ENCODE measurements around the gene ZNF738. TPM values are rescaled to one million over a fixed set of nuclear protein-coding genes. Genes with fewer than 3 reads are reported as not detected.

Gene ZNF738
- polyA plus RNA-seq, 1 donor from 2014 or later = 159 TPM

- Histone ChIP-seq H3K9ac (ENCODE audit: low read length) (no peak overlapping the region), H4K20me1 (ENCODE audit: insufficient read depth) (no peaks in the 10 kb centered on the region), H3K27ac (ENCODE audit: low read length) (no peak overlapping the region), H3K4me2 (ENCODE audit: low read length) (no peak overlapping the region), H3F3A (ENCODE audit: insufficient read depth, low read length, poor library complexity, severe bottlenecking) (no peaks in the 10 kb centered on the region), H3K27me3 (ENCODE audit: insufficient read depth, low read depth, low read length) (no peaks in the 10 kb centered on the region), H3K9me2 (ENCODE audit: insufficient read depth, low read length) (no peaks in the 10 kb centered on the region), H3K79me2 (replicated peaks; ENCODE audit: insufficient read depth, low read length) (no peaks in the 10 kb centered on the region), H3K9me3 (ENCODE audit: low read length) (no peaks in the 10 kb centered on the region), H3K4me3 (ENCODE audit: low read length) (no peak overlapping the region), H2AFZ (ENCODE audit: low read depth, low read length) (no peak overlapping the region), H3K36me3 (ENCODE audit: insufficient read depth, low read length) (peaks cover 27% of the 10 kb centered on the region)
- TF ChIP-seq SMC3 (conservative IDR thresholded peaks at IDR 0.05; ENCODE audit: poor library complexity) (no peak), MXI1 (conservative IDR thresholded peaks at IDR 0.05; ENCODE audit: poor library complexity, severe bottlenecking) (no peak), CTCF (IDR thresholded peaks at IDR 0.05; ENCODE audit: poor library complexity, severe bottlenecking) (no peak), RAD21 (conservative IDR thresholded peaks at IDR 0.05) (no peak), EZH2 (IDR thresholded peaks at IDR 0.05; ENCODE audit: borderline replicate concordance, insufficient read depth, low read length, poor library complexity, severe bottlenecking) (no peak)
These were observed 51.4 kb downstream of the ZNF738 start for GRCh38 chr19:21410166-21410565.

- H3K9me3 ChIP-seq (ENCODE audit: low read length) = peaks cover 46% of the 10 kb centered on the region
- no peak overlapping the region for H3K4me2 ChIP-seq (ENCODE audit: low read length)
These were observed 63.4 kb downstream of the ZNF738 start for GRCh38 chr19:21422244-21422643.

More at GRCh38 chr19:21422244-21422643, 63.4 kb downstream of the ZNF738 start:
- peaks cover 9% of the 10 kb centered on the region for H3K36me3 ChIP-seq (ENCODE audit: insufficient read depth, low read length)
- no peaks in the 10 kb centered on the region for H3F3A ChIP-seq (ENCODE audit: insufficient read depth, low read length, poor library complexity, severe bottlenecking)
- H3K4me3 ChIP-seq (ENCODE audit: low read length) = no peak overlapping the region
- H3K9ac ChIP-seq (ENCODE audit: low read length) = no peak overlapping the region
- H3K27ac ChIP-seq (ENCODE audit: low read length) = no peak overlapping the region
- no peak overlapping the region for H2AFZ ChIP-seq (ENCODE audit: low read depth, low read length)
- H3K27me3 ChIP-seq (ENCODE audit: insufficient read depth, low read depth, low read length) = no peaks in the 10 kb centered on the region
- no peak for TF ChIP-seq RAD21 (conservative IDR thresholded peaks at IDR 0.05)
- TF ChIP-seq MXI1 (conservative IDR thresholded peaks at IDR 0.05; ENCODE audit: poor library complexity, severe bottlenecking) = no peak
- no peak for TF ChIP-seq POLR2AphosphoS5 (IDR thresholded peaks at IDR 0.05)
- TF ChIP-seq EP300 (conservative IDR thresholded peaks at IDR 0.05; ENCODE audit: poor library complexity, severe bottlenecking) = no peak
- TF ChIP-seq CTCF (IDR thresholded peaks at IDR 0.05; ENCODE audit: poor library complexity, severe bottlenecking) = no peak
- no peak for TF ChIP-seq SMC3 (conservative IDR thresholded peaks at IDR 0.05; ENCODE audit: poor library complexity)
- no peak for TF ChIP-seq TAF1 (IDR thresholded peaks at IDR 0.05; ENCODE audit: low read depth)
- TF ChIP-seq EZH2 (IDR thresholded peaks at IDR 0.05; ENCODE audit: borderline replicate concordance, insufficient read depth, low read length, poor library complexity, severe bottlenecking) = no peak
- TF ChIP-seq REST (IDR thresholded peaks at IDR 0.05; ENCODE audit: borderline replicate concordance) = no peak
- H3K79me2 ChIP-seq (replicated peaks; ENCODE audit: insufficient read depth, low read length) = no peaks in the 10 kb centered on the region
- H3K9me2 ChIP-seq (ENCODE audit: insufficient read depth, low read length) = no peaks in the 10 kb centered on the region
- no peaks in the 10 kb centered on the region for H4K20me1 ChIP-seq (ENCODE audit: insufficient read depth)

Measured in neural cell (in vitro differentiated cells).